ENCODE measurements around the gene CFAP141.

- TF ChIP-seq POLR2A (IDR thresholded peaks at IDR 0.05; ENCODE audit: low read depth, low read length) (no peak; the same call in 1 of the 2 replicates), POLR2AphosphoS5 (IDR thresholded peaks at IDR 0.05; ENCODE audit: low read depth, low read length) (0 out of 2 replicates have a peak, but pooled peaks have one; percentile 32), POU2F2 (IDR thresholded peaks at IDR 0.05; ENCODE audit: low read depth, low read length) (no peak)
These were observed 35.4 kb downstream of the CFAP141 start for GRCh38 chr1:154170547-154171222.

All from GM12891 (cell line).